Pancreas (tissue), 10 donors: Measurements from ENCODE around the gene RAB15. TPM values are rescaled to one million over a fixed set of nuclear protein-coding genes. Genes with fewer than 3 reads are reported as not detected.

Experiments used
- ATAC-seq, 4 donors: fragments of 200-7000 bp; cut with Tn5 transposase; one replicate each; pipeline versions ENCODE4 v1.8.0 to v1.9.1; 2020; ENCODE audit warnings: mild to moderate bottlenecking in 4 of 4, moderate library complexity in 4 of 4
- DNase-seq, 6 donors: peaks; one replicate each; pipeline ENCODE4 v3.0.0-alpha.2; 2020
- FAIRE-seq: peaks from 2 replicates; lab custom pipeline; 2012; peaks lifted over from hg19 to GRCh38; lab: Jason Lieb, UNC
- H3K27ac ChIP-seq, 4 donors: fragments of 200-600 bp; sonication (generic); 1 replicate in 3 of 4; 2 replicates in 1 of 4; pipeline versions ENCODE4 v1.5.0 to v1.8.0; 2020
- H3K27me3 ChIP-seq, 4 donors: fragments of 200-600 bp; one replicate each; pipeline ENCODE4 v1.8.0; 2021
- H3K36me3 ChIP-seq, 3 donors: fragments of 200-600 bp; sonication (generic) in 1 of 3; one replicate each; pipeline versions ENCODE4 v1.5.0 to v1.8.0; 2020 to 2021
- H3K4me1 ChIP-seq, 3 donors: fragments of 200-600 bp; one replicate each; pipeline ENCODE4 v1.8.0; 2021
- H3K4me3 ChIP-seq, 4 donors: fragments of 200-600 bp; sonication (generic) in 2 of 4; one replicate each; pipeline versions ENCODE4 v1.5.0 to v1.8.0; 2020 to 2021
- H3K9me3 ChIP-seq, 4 donors: fragments of 200-600 bp; one replicate each; pipeline ENCODE4 v1.8.0; 2021
- WGBS, 2 donors: extraction: QIAGEN DNeasy Blood & Tissue Kit; methylation state at CpG; one replicate each; pipeline ENCODE4 v1.1.7; 2013; 5-methylcytosine and 5-hydroxymethylcytosine counted together
- intact Hi-C, 3 donors: fragments of 100-400 bp; cut with DNase I; formaldehyde crosslinking; loops; one replicate each; pipeline versions ENCODE4 v1.11.1 to v1.14.2; 2022
- polyA plus RNA-seq, 2 donors: library from polyadenylated mRNA; stranded (reverse); fragments of 200-250 nt; gene quantifications; one replicate each; pipeline ENCODE4 v1.2.3, GENCODE V29; 2013
- total RNA-seq, 6 donors: library from RNA; stranded (reverse); fragmentation: NEBNext Ultra II Directional in 4 of 6; extraction: Animal tissue kit (Norgen Biotek cat#: 25700) in 4 of 6; gene quantifications; one replicate each; pipeline versions ENCODE4 v1.2.1 to v1.2.4, GENCODE V29; 2021 to 2023
- TF ChIP-seq, protein P1 (sequence below), 4 donors: fragments of 200-600 bp; sonication (generic) in 3 of 4; IDR thresholded peaks; one replicate each; pipeline versions ENCODE4 v1.5.0 to v1.8.0; 2021; ENCODE audit warnings: antibody characterized with exemption in 4 of 4
- donor health status: healthy with polysubstance abuse.
- donor health status: DM: no; HTN: no; CAD: no; lungs with moderate emphysema.
- donor health status: DM: no; HTN: no; CAD: no.
- donor health status: control.
- donor health status: control.
- donor health status: Bipolar disorder and iron deficiency.
- donor health status: DM: yes; HTN: yes; CAD: no.
- donor health status: DM: no; HTN: no; CAD: no.
- donor health status: DM: no; HTN: no; CAD: no.
- donor health status: DM: yes; HTN: yes; CAD: no.

The RAB15 gene
- total and polyA plus RNA-seq, 8 donors = 4.6 to 18.8 (median 7.1) TPM

- Histone ChIP-seq H3K4me3 (no peak overlapping the region), H3K9me3 (no peaks in the 10 kb centered on the region), H3K4me1 (peaks cover 18 to 62% (median 35%) of the 10 kb centered on the region in 3 donors), H3K36me3 (peaks cover 0 to under 1% (median 0%) of the 10 kb centered on the region in 3 donors), H3K27ac (peak overlapping the region in 3 of 4 donors; percentile 57 to 79 (median 73)), H3K27me3 (no peaks in the 10 kb centered on the region)
- FAIRE-seq = no peak
- intact Hi-C loops = no loop called here
- DNase-seq = peak in 2 of 6 donors; percentile 30 to 51
- WGBS, 2 donors = 80 to 83% methylated on average over 17 of the region's 17 CpGs
- peak in 2 of 4 donors; percentile 0 to 1 for ATAC-seq
- TF ChIP-seq, protein P1, sequence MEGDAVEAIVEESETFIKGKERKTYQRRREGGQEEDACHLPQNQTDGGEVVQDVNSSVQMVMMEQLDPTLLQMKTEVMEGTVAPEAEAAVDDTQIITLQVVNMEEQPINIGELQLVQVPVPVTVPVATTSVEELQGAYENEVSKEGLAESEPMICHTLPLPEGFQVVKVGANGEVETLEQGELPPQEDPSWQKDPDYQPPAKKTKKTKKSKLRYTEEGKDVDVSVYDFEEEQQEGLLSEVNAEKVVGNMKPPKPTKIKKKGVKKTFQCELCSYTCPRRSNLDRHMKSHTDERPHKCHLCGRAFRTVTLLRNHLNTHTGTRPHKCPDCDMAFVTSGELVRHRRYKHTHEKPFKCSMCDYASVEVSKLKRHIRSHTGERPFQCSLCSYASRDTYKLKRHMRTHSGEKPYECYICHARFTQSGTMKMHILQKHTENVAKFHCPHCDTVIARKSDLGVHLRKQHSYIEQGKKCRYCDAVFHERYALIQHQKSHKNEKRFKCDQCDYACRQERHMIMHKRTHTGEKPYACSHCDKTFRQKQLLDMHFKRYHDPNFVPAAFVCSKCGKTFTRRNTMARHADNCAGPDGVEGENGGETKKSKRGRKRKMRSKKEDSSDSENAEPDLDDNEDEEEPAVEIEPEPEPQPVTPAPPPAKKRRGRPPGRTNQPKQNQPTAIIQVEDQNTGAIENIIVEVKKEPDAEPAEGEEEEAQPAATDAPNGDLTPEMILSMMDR (IDR thresholded peaks at IDR 0.05) = no peak
These were observed 32.9 kb downstream of the RAB15 start for GRCh38 chr14:64938972-64939816.

DNA sequence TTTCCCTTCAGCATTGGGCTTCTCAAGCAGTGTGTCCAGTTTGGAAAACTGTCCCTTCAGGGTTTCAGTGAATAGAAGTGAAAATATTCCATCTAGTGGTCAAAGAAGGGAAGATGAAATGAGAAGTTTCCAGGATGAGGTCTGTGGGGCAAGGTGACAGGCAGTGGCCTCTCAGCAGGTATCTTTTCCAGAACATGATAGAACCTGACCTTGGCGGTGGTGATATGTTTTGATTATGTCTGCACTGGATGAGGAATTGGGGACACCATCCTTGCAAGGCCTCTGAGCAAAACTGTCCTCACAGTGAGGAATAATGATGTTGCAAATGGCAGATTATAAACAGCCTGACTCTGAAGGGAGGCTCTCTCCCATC lies 34.3 kb downstream of the RAB15 start:
- TF ChIP-seq, protein P1 (IDR thresholded peaks at IDR 0.05) = no peak
- FAIRE-seq (no peak), ATAC-seq (peak; percentile 11 to 46 (median 28)), DNase-seq (no peak)
- H3K27me3 ChIP-seq = no peaks in the 10 kb centered on the region
- H3K27ac ChIP-seq = peak overlapping the region in 2 of 4 donors; percentile 71 to 79
- H3K4me1 ChIP-seq = peaks cover 11 to 51% (median 28%) of the 10 kb centered on the region in 3 donors
- no peaks in the 10 kb centered on the region for H3K9me3 ChIP-seq
- 90% methylated on average over 1 of the region's 1 CpG for WGBS, 2 donors
- H3K4me3 ChIP-seq = no peak overlapping the region
- intact Hi-C loops = no loop called here
- peaks cover 0 to 15% (median 0%) of the 10 kb centered on the region in 3 donors for H3K36me3 ChIP-seq

DNA sequence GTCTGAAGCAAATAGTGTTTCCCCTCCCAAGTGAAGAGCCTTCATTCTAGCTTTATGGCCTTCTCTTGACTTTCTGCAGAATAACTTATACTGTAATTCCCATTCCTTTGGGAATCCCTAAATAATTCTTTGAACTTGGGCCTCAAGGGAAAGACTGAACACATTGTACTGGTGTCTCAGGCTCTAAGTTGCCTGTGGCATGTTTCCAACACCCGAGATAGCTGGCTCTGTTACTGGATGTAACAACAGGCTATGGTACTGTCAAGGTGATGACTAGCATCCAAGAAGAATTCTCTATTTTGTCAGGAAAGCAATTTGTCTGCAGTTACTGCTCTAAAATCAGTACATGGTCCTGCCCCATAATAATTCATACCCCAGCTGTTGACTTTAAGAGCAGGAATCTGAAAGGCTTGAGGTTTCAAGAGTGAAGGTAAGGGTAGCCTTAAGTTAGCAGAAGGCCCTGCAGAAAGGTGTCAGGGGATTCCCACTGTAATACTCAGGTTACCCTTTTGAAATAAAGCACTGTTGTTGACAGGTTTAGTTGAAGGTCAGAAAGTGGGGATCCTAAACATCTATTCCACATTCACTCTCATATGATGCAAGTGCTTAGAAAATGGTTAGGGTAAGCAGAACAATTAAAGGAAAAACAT lies 34.8 kb downstream of the RAB15 start:
- WGBS, 2 donors = 4 to 12% methylated on average over 1 of the region's 1 CpG
- intact Hi-C loops = no loop called here

DNA sequence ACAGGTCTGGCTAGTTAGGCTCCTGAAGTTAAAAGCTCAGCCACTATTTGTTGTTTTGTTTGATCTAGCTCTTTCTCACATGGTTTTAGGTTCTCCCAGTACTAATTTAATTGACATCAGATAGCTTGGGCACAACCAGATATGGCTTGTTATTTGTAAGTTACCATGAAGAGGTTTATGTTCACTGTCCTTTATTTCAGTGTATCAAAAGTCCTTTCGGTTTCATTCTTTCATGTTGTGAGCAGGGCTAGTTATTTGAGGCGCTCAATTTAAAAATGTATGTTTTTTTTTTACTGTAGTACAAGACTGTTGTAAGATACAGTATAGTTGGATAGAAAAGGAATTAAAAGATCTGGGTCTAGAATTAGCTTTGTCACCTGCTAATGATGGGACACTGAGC lies 36.6 kb downstream of the RAB15 start:
- WGBS, 2 donors = 88 to 90% methylated on average over 2 of the region's 2 CpGs
- TF ChIP-seq, protein P1 (IDR thresholded peaks at IDR 0.05) = no peak
- Histone ChIP-seq H3K9me3 (no peaks in the 10 kb centered on the region), H3K36me3 (peaks cover 0 to 19% (median 0%) of the 10 kb centered on the region in 3 donors), H3K27me3 (no peaks in the 10 kb centered on the region), H3K4me1 (peaks cover 7 to 36% (median 19%) of the 10 kb centered on the region in 3 donors), H3K27ac (peak overlapping the region in 1 of 4 donors; percentile 30), H3K4me3 (no peak overlapping the region)
- intact Hi-C loops = no loop called here
- ATAC-seq = no peak
- no peak for DNase-seq
- FAIRE-seq = no peak

More for the DNA sequence above, 34.8 kb downstream of the RAB15 start:
- no peaks in the 10 kb centered on the region for H3K9me3 ChIP-seq
- peaks cover 7 to 47% (median 24%) of the 10 kb centered on the region in 3 donors for H3K4me1 ChIP-seq
- H3K4me3 ChIP-seq = no peak overlapping the region
- TF ChIP-seq, protein P1 (IDR thresholded peaks at IDR 0.05) = no peak
- FAIRE-seq (no peak), ATAC-seq (no peak), DNase-seq (no peak)
- H3K27me3 ChIP-seq = no peaks in the 10 kb centered on the region
- peaks cover 0 to 15% (median 0%) of the 10 kb centered on the region in 3 donors for H3K36me3 ChIP-seq
- peak overlapping the region in 2 of 4 donors; percentile 71 to 79 for H3K27ac ChIP-seq
